SK-N-SH (cell line): ENCODE data around the gene RELN.

Source experiments
- CTCF ChIP-seq: fragments of 200-600 bp; sonication (generic); IDR thresholded peaks from 2 replicates; pipeline ENCODE4 v1.6.1; 2017; ENCODE audit warnings: antibody characterized with exemption, mild to moderate bottlenecking, moderate library complexity
- EP300 ChIP-seq, 2 experiments: IDR thresholded peaks; 2 replicates each; pipeline versions ENCODE4 v1.4.0 to v1.6.1; 2012; ENCODE audit warnings: borderline replicate concordance in 1 of 2, low read depth in 1 of 2, low read length in 1 of 2
- RFX5 ChIP-seq: IDR thresholded peaks from 2 replicates; pipeline ENCODE4 v1.6.1; 2012; ENCODE audit warnings: mild to moderate bottlenecking, improper control_type of control experiment, low read length
- TAF1 ChIP-seq: IDR thresholded peaks from 2 replicates; pipeline ENCODE4 v1.6.1; 2012; ENCODE audit warnings: low read depth, mild to moderate bottlenecking, low read length, moderate library complexity, borderline replicate concordance
- YY1 ChIP-seq: IDR thresholded peaks from 2 replicates; pipeline ENCODE4 v1.4.0; 2012; ENCODE audit warnings: low read depth, mild to moderate bottlenecking
- ZBTB33 ChIP-seq: IDR thresholded peaks from 2 replicates; pipeline ENCODE4 v1.4.0; 2012; ENCODE audit warnings: low read depth, borderline replicate concordance

- TF ChIP-seq CTCF, result no peak
- TF ChIP-seq TAF1, result no peak
- no peak for TF ChIP-seq YY1
- TF ChIP-seq ZBTB33, result no peak
- no peak for TF ChIP-seq RFX5
- no peak for TF ChIP-seq EP300 (IDR thresholded peaks at IDR 0.05; ENCODE audit: borderline replicate concordance in 1 of 2, low read depth in 1 of 2, low read length in 1 of 2)
Observed at GRCh38 chr7:103711413-103711812, 278.0 kb downstream of the RELN start.
